ENCODE data around the gene ZNF148.
A peak's percentile ranks its signal among the peaks of the same experiment; 100 is the strongest.

Gene ZNF148

GRCh38 chr3:125324341-125324740 lies 50.8 kb downstream of the ZNF148 start:
- no peak for DNase-seq

GRCh38 chr3:125322917-125323316 lies 52.2 kb downstream of the ZNF148 start:
- no peak for DNase-seq

- no peak for DNase-seq
Measured at GRCh38 chr3:125322166-125322565, 53.0 kb downstream of the ZNF148 start.

- DNase-seq: no peak
Measured at GRCh38 chr3:125319765-125320164, 55.4 kb downstream of the ZNF148 start.

GRCh38 chr3:125318871-125319270 lies 56.3 kb downstream of the ZNF148 start:
- no peak for DNase-seq

GRCh38 chr3:125318167-125318865 lies 56.8 kb downstream of the ZNF148 start:
- no peak for DNase-seq

- no peak for DNase-seq
Measured at GRCh38 chr3:125317761-125318160, 57.4 kb downstream of the ZNF148 start.

GRCh38 chr3:125316949-125317348 lies 58.2 kb downstream of the ZNF148 start:
- no peak for DNase-seq

- no peak for DNase-seq
Measured at GRCh38 chr3:125316246-125316645, 58.9 kb downstream of the ZNF148 start.

- no peak for DNase-seq
Measured at GRCh38 chr3:125313060-125313635, 62.0 kb downstream of the ZNF148 start.

- peak in 2 of 4 experiments; percentile 1 to 4 for DNase-seq
Measured at GRCh38 chr3:125310623-125311081, 64.5 kb downstream of the ZNF148 start.

- DNase-seq: no peak
Measured at GRCh38 chr3:125309476-125309875, 65.6 kb downstream of the ZNF148 start.

- no peak for DNase-seq
Measured at GRCh38 chr3:125306620-125307019, 68.5 kb downstream of the ZNF148 start.

- DNase-seq: no peak
Measured at GRCh38 chr3:125302932-125303331, 72.2 kb downstream of the ZNF148 start.

GRCh38 chr3:125300416-125300815 lies 74.7 kb downstream of the ZNF148 start:
- no peak for DNase-seq

GRCh38 chr3:125294411-125294810 lies 80.7 kb downstream of the ZNF148 start:
- DNase-seq: no peak

GRCh38 chr3:125292015-125292414 lies 83.1 kb downstream of the ZNF148 start:
- DNase-seq: no peak

- no peak for DNase-seq
Measured at GRCh38 chr3:125289429-125289981, 85.6 kb downstream of the ZNF148 start.

- no peak for DNase-seq
Measured at GRCh38 chr3:125287248-125287647, 87.9 kb downstream of the ZNF148 start.

- no peak for DNase-seq
Measured at GRCh38 chr3:125281381-125281780, 93.7 kb downstream of the ZNF148 start.

GRCh38 chr3:125280668-125281361 lies 94.3 kb downstream of the ZNF148 start:
- DNase-seq: no peak

- DNase-seq: no peak
Measured at GRCh38 chr3:125278155-125278554, 97.0 kb downstream of the ZNF148 start.

- DNase-seq: no peak
Measured at GRCh38 chr3:125271127-125271526, 104.0 kb downstream of the ZNF148 start.

- no peak for DNase-seq
Measured at GRCh38 chr3:125267460-125267859, 107.7 kb downstream of the ZNF148 start.

Data from activated naive CD4-positive, alpha-beta T cell (primary cell).